Mesenchymal stem cell (in vitro differentiated cells and primary cell): ENCODE measurements around the gene PPFIBP2.
A peak's percentile ranks its signal among the peaks of the same experiment; 100 is the strongest.

ENCODE experiments used
- DNase-seq: peaks from one replicate; pipeline ENCODE4 v3.0.0-alpha.2; 2013
- H2AFZ ChIP-seq: one replicate; pipeline ENCODE4 v1.6.1; 2013; ENCODE audit warnings: low read depth, mild to moderate bottlenecking, control low read depth, inconsistent platforms, low read length, moderate library complexity
- H2AK5ac ChIP-seq: 2 replicates; pipeline ENCODE4 v1.6.1; 2013; ENCODE audit warnings: low read length, moderate library complexity, mild to moderate bottlenecking, inconsistent platforms; ENCODE audit not compliant: severe bottlenecking
- H2BK120ac ChIP-seq: one replicate; pipeline ENCODE4 v1.6.1; 2013; ENCODE audit warnings: low read depth, mild to moderate bottlenecking, inconsistent platforms, low read length, moderate library complexity
- H2BK12ac ChIP-seq, 2 experiments: one replicate each; pipeline ENCODE4 v1.6.1; 2013; ENCODE audit warnings: inconsistent platforms in 2 of 2, low read length in 2 of 2, mild to moderate bottlenecking in 2 of 2, moderate library complexity in 2 of 2, control low read depth in 1 of 2
- H2BK15ac ChIP-seq: one replicate; pipeline ENCODE4 v1.6.1; 2013; ENCODE audit warnings: mild to moderate bottlenecking, low read depth, inconsistent platforms; ENCODE audit not compliant: poor library complexity, severe bottlenecking
- H2BK5ac ChIP-seq: 2 replicates; pipeline ENCODE4 v1.6.1; 2013; ENCODE audit warnings: low read depth, mild to moderate bottlenecking, low read length, control low read depth, inconsistent platforms; ENCODE audit not compliant: poor library complexity, severe bottlenecking
- H3K14ac ChIP-seq, 2 experiments: one replicate each; pipeline ENCODE4 v1.6.1; 2013; ENCODE audit warnings: inconsistent platforms in 2 of 2, low read length in 2 of 2, control low read depth in 1 of 2, mild to moderate bottlenecking in 1 of 2, moderate library complexity in 1 of 2
- H3K18ac ChIP-seq, 2 experiments: one replicate each; pipeline ENCODE4 v1.6.1; 2013; ENCODE audit warnings: inconsistent platforms in 2 of 2, low read length in 2 of 2, control low read depth in 1 of 2, low read depth in 1 of 2, mild to moderate bottlenecking in 1 of 2
- H3K23ac ChIP-seq, 2 experiments: one replicate each; pipeline ENCODE4 v1.6.1; 2013; ENCODE audit warnings: inconsistent platforms in 2 of 2, low read length in 2 of 2, mild to moderate bottlenecking in 2 of 2, moderate library complexity in 2 of 2, control low read depth in 1 of 2
- H3K27ac ChIP-seq: 2 replicates; pipeline ENCODE4 v1.5.1; 2013; ENCODE audit warnings: mild to moderate bottlenecking, moderate library complexity, low read length, control low read depth, inconsistent platforms; ENCODE audit not compliant: poor library complexity, severe bottlenecking
- H3K27me3 ChIP-seq, 2 experiments: 2 replicates each; pipeline versions ENCODE4 v1.6.1 to v1.7.0; 2013; ENCODE audit warnings: low read length in 2 of 2, mild to moderate bottlenecking in 2 of 2, moderate library complexity in 2 of 2, control low read depth in 1 of 2, inconsistent platforms in 1 of 2; ENCODE audit not compliant: control insufficient read depth in 1 of 2, insufficient read depth in 1 of 2
- H3K36me3 ChIP-seq, 2 experiments: 2 replicates each; pipeline versions ENCODE4 v1.6.1 to v1.7.0; 2013; ENCODE audit warnings: low read length in 2 of 2, control low read depth in 1 of 2, inconsistent platforms in 1 of 2, low read depth in 1 of 2, mild to moderate bottlenecking in 1 of 2; ENCODE audit not compliant: insufficient read depth in 2 of 2, control insufficient read depth in 1 of 2
- H3K4ac ChIP-seq, 2 experiments: one replicate each; pipeline ENCODE4 v1.6.1; 2013; ENCODE audit warnings: inconsistent platforms in 2 of 2, low read length in 2 of 2, mild to moderate bottlenecking in 2 of 2, moderate library complexity in 2 of 2, control low read depth in 1 of 2, low read depth in 1 of 2
- H3K4me1 ChIP-seq: 2 replicates; pipeline ENCODE4 v1.6.1; 2013; ENCODE audit warnings: low read depth, low read length, control low read depth; ENCODE audit not compliant: control insufficient read depth, insufficient read depth
- H3K4me2 ChIP-seq: 2 replicates; pipeline ENCODE4 v1.6.1; 2013; ENCODE audit warnings: low read length, mild to moderate bottlenecking, inconsistent platforms; ENCODE audit not compliant: poor library complexity, severe bottlenecking
- H3K4me3 ChIP-seq, 2 experiments: 2 replicates each; pipeline versions ENCODE4 v1.5.1 to v1.7.0; 2013; ENCODE audit warnings: low read length in 2 of 2, mild to moderate bottlenecking in 2 of 2, control low read depth in 1 of 2, low read depth in 1 of 2; ENCODE audit not compliant: insufficient read depth in 1 of 2
- H3K79me1 ChIP-seq: replicated peaks from 2 replicates; pipeline ENCODE4 v1.6.1; 2013; ENCODE audit warnings: mild to moderate bottlenecking, control low read depth, low read length, inconsistent platforms; ENCODE audit not compliant: poor library complexity, severe bottlenecking
- H3K9ac ChIP-seq: 2 replicates; pipeline ENCODE4 v1.7.0; 2013; ENCODE audit warnings: mild to moderate bottlenecking, low read length, moderate library complexity
- H3K9me3 ChIP-seq: 2 replicates; pipeline ENCODE4 v1.7.0; 2013; ENCODE audit warnings: mild to moderate bottlenecking, low read length; ENCODE audit not compliant: control insufficient read depth
- H4K8ac ChIP-seq: one replicate; pipeline ENCODE4 v1.6.1; 2013; ENCODE audit warnings: inconsistent platforms, mild to moderate bottlenecking, low read length, moderate library complexity
- H4K91ac ChIP-seq: one replicate; pipeline ENCODE4 v1.6.1; 2013; ENCODE audit warnings: mild to moderate bottlenecking, low read length, inconsistent platforms
- WGBS: methylation state at CpG from one replicate; pipeline ENCODE4 v1.1.7; 2013; ENCODE audit warnings: mixed read lengths; 5-methylcytosine and 5-hydroxymethylcytosine counted together

Gene PPFIBP2

GRCh38 chr11:7677796-7678201, 164.0 kb downstream of the PPFIBP2 start:
- Histone ChIP-seq H3K27ac (no peak overlapping the region), H3K9ac (no peak overlapping the region), H3K79me1 (no peaks in the 10 kb centered on the region), H3K23ac (no peak overlapping the region), H2BK12ac (no peak overlapping the region), H3K4me1 (peaks cover 11% of the 10 kb centered on the region), H2BK5ac (no peak overlapping the region), H2AK5ac (no peak overlapping the region), H3K4me3 (no peak overlapping the region), H3K27me3 (peaks cover 0 to under 1% of the 10 kb centered on the region in 2 experiments), H2BK120ac (no peak overlapping the region), H4K91ac (no peak overlapping the region), H4K8ac (no peak overlapping the region), H3K36me3 (no peaks in the 10 kb centered on the region), H3K9me3 (peaks cover 4% of the 10 kb centered on the region), H3K14ac (no peak overlapping the region), H3K4me2 (no peak overlapping the region), H2AFZ (no peak overlapping the region), H2BK15ac (no peak overlapping the region), H3K18ac (no peak overlapping the region), H3K4ac (no peak overlapping the region)
- WGBS, result 22% methylated on average over 4 of the region's 4 CpGs
- DNase-seq, result peak; percentile 16

DNA sequence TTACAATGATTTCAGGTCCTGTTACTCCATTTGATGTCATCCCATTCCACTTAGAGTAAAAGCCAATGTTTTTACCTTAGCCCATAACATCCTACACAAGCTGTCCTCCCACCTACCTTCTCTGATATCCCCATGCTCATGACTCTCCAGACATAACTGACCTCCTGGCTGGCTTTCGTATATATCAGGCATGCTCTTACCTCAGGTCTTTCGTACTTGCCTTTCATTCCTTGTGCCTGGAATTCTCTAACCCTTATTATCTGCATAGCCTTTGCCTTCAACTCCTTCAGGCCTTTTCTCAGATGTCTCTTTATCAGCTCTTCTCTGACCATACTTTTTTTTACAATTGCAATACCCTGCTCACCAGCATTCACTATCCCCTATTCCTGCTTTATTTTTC, 169.8 kb downstream of the PPFIBP2 start:
- H3K4ac ChIP-seq, result no peak overlapping the region
- no peak overlapping the region for H3K4me3 ChIP-seq
- no peak overlapping the region for H4K91ac ChIP-seq
- no peaks in the 10 kb centered on the region for H3K79me1 ChIP-seq
- H2BK15ac ChIP-seq, result no peak overlapping the region
- DNase-seq, result no peak
- no peak overlapping the region for H3K14ac ChIP-seq
- H2BK12ac ChIP-seq, result no peak overlapping the region
- no peak overlapping the region for H4K8ac ChIP-seq
- H3K36me3 ChIP-seq, result no peaks in the 10 kb centered on the region
- no peak overlapping the region for H2AFZ ChIP-seq
- no peaks in the 10 kb centered on the region for H3K4me1 ChIP-seq
- 76% methylated on average over 2 of the region's 2 CpGs for WGBS
- no peak overlapping the region for H2BK120ac ChIP-seq
- H3K9ac ChIP-seq, result no peak overlapping the region
- no peak overlapping the region for H2AK5ac ChIP-seq
- H3K27me3 ChIP-seq, result peaks cover 0 to 12% of the 10 kb centered on the region in 2 experiments
- no peak overlapping the region for H3K18ac ChIP-seq
- no peak overlapping the region for H3K23ac ChIP-seq
- H3K4me2 ChIP-seq, result no peak overlapping the region
- no peak overlapping the region for H3K27ac ChIP-seq
- H2BK5ac ChIP-seq, result no peak overlapping the region
- H3K9me3 ChIP-seq, result peaks cover 4% of the 10 kb centered on the region

- no CpG with 5 or more reads among the region's 4 CpGs for WGBS
- no peak overlapping the region for H4K8ac ChIP-seq
- no peak overlapping the region for H2BK5ac ChIP-seq
These were observed 173.0 kb downstream of the PPFIBP2 start for GRCh38 chr11:7686761-7687160.

GRCh38 chr11:7687386-7687785, 173.6 kb downstream of the PPFIBP2 start:
- Histone ChIP-seq H3K4me2 (no peak overlapping the region), H4K91ac (no peak overlapping the region), H2AK5ac (no peak overlapping the region), H3K9ac (no peak overlapping the region), H2BK5ac (no peak overlapping the region), H2AFZ (no peak overlapping the region), H3K4me1 (no peaks in the 10 kb centered on the region), H4K8ac (no peak overlapping the region), H3K4ac (no peak overlapping the region), H3K14ac (no peak overlapping the region), H2BK15ac (no peak overlapping the region), H3K9me3 (no peaks in the 10 kb centered on the region), H3K36me3 (no peaks in the 10 kb centered on the region), H3K27me3 (peaks cover 14 to 25% of the 10 kb centered on the region in 2 experiments), H2BK12ac (no peak overlapping the region), H2BK120ac (no peak overlapping the region), H3K27ac (no peak overlapping the region), H3K23ac (no peak overlapping the region), H3K18ac (no peak overlapping the region), H3K79me1 (no peaks in the 10 kb centered on the region), H3K4me3 (no peak overlapping the region)
- no peak for DNase-seq
- 90% methylated on average over 1 of the region's 1 CpG for WGBS

More at GRCh38 chr11:7686761-7687160, 173.0 kb downstream of the PPFIBP2 start:
- H3K4me3 ChIP-seq, result no peak overlapping the region
- H3K9ac ChIP-seq, result no peak overlapping the region
- H3K18ac ChIP-seq, result no peak overlapping the region
- no peak for DNase-seq
- no peak overlapping the region for H3K27ac ChIP-seq
- no peak overlapping the region for H3K4ac ChIP-seq
- H2BK15ac ChIP-seq, result no peak overlapping the region
- no peak overlapping the region for H2BK12ac ChIP-seq
- no peak overlapping the region for H3K14ac ChIP-seq
- H4K91ac ChIP-seq, result no peak overlapping the region
- no peaks in the 10 kb centered on the region for H3K79me1 ChIP-seq
- H2BK120ac ChIP-seq, result no peak overlapping the region
- no peak overlapping the region for H2AFZ ChIP-seq
- H3K9me3 ChIP-seq, result no peaks in the 10 kb centered on the region
- no peak overlapping the region for H3K23ac ChIP-seq
- no peak overlapping the region for H3K4me2 ChIP-seq
- H3K36me3 ChIP-seq, result no peaks in the 10 kb centered on the region
- H2AK5ac ChIP-seq, result no peak overlapping the region
- H3K4me1 ChIP-seq, result no peaks in the 10 kb centered on the region
- H3K27me3 ChIP-seq, result peaks cover 8 to 20% of the 10 kb centered on the region in 2 experiments
